Measurements from ENCODE around the gene CD163L1.

CD163L1 gene

DNA sequence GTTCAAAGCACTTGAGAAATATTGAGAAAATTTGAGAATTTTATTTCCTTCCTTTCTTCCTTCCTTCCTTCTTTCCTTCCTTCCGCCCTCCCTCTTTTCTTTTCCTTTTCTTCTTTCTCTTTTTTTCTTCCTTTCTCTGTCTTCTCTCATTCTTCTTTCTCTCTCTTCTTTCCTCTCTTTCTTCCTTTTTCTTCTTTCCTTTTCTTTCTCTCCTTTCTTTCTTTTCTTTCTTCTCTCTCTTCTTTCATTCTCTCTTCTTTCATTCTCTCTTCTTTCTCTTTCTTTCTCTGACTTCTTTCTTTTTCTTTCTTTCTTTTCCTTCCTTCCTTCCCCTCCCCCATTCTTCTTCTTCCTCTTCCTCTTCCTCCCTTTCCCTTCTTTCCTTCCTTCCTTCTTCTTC, 44.9 kb downstream of the CD163L1 start:
- Histone ChIP-seq H3K9ac (ENCODE audit: low read length) (no peak overlapping the region), H3K36me3 (ENCODE audit: low read length) (no peaks in the 10 kb centered on the region), H3K9me2 (replicated peaks; ENCODE audit: insufficient read depth, low read length) (no peaks in the 10 kb centered on the region), H3K27ac (ENCODE audit: low read depth, low read length) (no peak overlapping the region), H3K9me3 (ENCODE audit: insufficient read depth, low read length) (no peaks in the 10 kb centered on the region), H3K4me3 (ENCODE audit: insufficient read depth, low read length, poor library complexity, severe bottlenecking) (no peak overlapping the region), H3K27me3 (ENCODE audit: low read length) (no peaks in the 10 kb centered on the region), H2AFZ (ENCODE audit: low read depth, low read length, severe bottlenecking) (no peak overlapping the region), H3K79me2 (ENCODE audit: insufficient read depth, low read length) (no peaks in the 10 kb centered on the region), H4K20me1 (ENCODE audit: low read depth, low read length) (no peaks in the 10 kb centered on the region), H3K4me2 (ENCODE audit: low read depth, low read length, poor library complexity, severe bottlenecking) (no peak overlapping the region), H3F3A (ENCODE audit: insufficient read depth) (no peaks in the 10 kb centered on the region)
- TF ChIP-seq, protein P1, sequence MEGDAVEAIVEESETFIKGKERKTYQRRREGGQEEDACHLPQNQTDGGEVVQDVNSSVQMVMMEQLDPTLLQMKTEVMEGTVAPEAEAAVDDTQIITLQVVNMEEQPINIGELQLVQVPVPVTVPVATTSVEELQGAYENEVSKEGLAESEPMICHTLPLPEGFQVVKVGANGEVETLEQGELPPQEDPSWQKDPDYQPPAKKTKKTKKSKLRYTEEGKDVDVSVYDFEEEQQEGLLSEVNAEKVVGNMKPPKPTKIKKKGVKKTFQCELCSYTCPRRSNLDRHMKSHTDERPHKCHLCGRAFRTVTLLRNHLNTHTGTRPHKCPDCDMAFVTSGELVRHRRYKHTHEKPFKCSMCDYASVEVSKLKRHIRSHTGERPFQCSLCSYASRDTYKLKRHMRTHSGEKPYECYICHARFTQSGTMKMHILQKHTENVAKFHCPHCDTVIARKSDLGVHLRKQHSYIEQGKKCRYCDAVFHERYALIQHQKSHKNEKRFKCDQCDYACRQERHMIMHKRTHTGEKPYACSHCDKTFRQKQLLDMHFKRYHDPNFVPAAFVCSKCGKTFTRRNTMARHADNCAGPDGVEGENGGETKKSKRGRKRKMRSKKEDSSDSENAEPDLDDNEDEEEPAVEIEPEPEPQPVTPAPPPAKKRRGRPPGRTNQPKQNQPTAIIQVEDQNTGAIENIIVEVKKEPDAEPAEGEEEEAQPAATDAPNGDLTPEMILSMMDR (IDR thresholded peaks at IDR 0.05; ENCODE audit: insufficient read depth, low read length, poor library complexity, severe bottlenecking): no peak
- TF ChIP-seq EZH2phosphoT487 (conservative IDR thresholded peaks at IDR 0.05; ENCODE audit: low read length): no peak

DNA sequence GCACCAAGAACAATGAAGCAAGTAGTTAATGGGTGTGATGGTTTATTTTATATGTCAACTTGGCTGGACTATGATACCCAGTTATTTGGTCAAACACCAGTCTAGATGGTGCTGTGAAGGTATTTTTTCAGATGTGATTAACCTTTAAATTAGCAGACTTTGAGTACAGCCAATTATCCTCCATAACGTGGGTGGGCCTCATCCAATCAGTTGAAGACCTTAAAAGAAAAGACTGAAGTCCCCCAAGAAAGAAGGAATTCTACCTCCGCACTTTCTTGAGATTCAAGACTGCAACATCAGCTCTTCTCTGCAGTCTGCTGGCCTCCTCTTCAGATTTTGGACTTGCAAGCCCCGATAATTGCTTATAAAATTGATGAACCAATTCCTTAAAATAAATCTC, 47.5 kb downstream of the CD163L1 start:
- TF ChIP-seq EZH2phosphoT487 (conservative IDR thresholded peaks at IDR 0.05; ENCODE audit: low read length): no peak
- TF ChIP-seq, protein P1 (IDR thresholded peaks at IDR 0.05; ENCODE audit: insufficient read depth, low read length, poor library complexity, severe bottlenecking): no peak
- no peak overlapping the region for H2AFZ ChIP-seq (ENCODE audit: low read depth, low read length, severe bottlenecking)
- H3K9ac ChIP-seq (ENCODE audit: low read length): no peak overlapping the region
- no peaks in the 10 kb centered on the region for H4K20me1 ChIP-seq (ENCODE audit: low read depth, low read length)
- H3K4me3 ChIP-seq (ENCODE audit: insufficient read depth, low read length, poor library complexity, severe bottlenecking): no peak overlapping the region
- H3K79me2 ChIP-seq (ENCODE audit: insufficient read depth, low read length): no peaks in the 10 kb centered on the region
- no peak overlapping the region for H3K27ac ChIP-seq (ENCODE audit: low read depth, low read length)
- H3K27me3 ChIP-seq (ENCODE audit: low read length): no peaks in the 10 kb centered on the region
- H3K9me2 ChIP-seq (replicated peaks; ENCODE audit: insufficient read depth, low read length): no peaks in the 10 kb centered on the region
- no peak overlapping the region for H3K4me2 ChIP-seq (ENCODE audit: low read depth, low read length, poor library complexity, severe bottlenecking)
- H3K9me3 ChIP-seq (ENCODE audit: insufficient read depth, low read length): no peaks in the 10 kb centered on the region
- H3K36me3 ChIP-seq (ENCODE audit: low read length): no peaks in the 10 kb centered on the region
- no peaks in the 10 kb centered on the region for H3F3A ChIP-seq (ENCODE audit: insufficient read depth)

DNA sequence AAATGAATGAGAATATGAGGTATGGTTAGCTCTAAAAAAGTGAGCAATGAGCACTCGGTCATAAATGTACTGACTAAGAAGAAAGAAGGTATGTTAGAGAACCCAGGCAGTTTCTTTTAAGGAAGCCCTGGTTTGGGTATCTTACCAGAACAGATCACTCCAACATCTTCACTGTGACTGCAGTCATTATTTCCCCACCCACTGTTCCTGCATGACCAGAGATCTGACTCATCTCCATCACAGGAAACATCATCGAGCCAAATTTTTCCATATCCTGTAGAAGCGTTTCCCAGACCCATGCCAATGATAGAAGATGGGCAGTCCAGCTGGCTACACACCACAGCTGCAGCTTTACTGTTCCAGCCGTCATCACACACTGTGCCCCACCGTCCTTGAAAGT, 48.0 kb downstream of the CD163L1 start:
- Histone ChIP-seq H3K4me3 (ENCODE audit: insufficient read depth, low read length, poor library complexity, severe bottlenecking) (no peak overlapping the region), H3K79me2 (ENCODE audit: insufficient read depth, low read length) (no peaks in the 10 kb centered on the region), H3K27me3 (ENCODE audit: low read length) (no peaks in the 10 kb centered on the region), H3K36me3 (ENCODE audit: low read length) (no peaks in the 10 kb centered on the region), H3K9ac (ENCODE audit: low read length) (no peak overlapping the region), H3K9me2 (replicated peaks; ENCODE audit: insufficient read depth, low read length) (no peaks in the 10 kb centered on the region), H4K20me1 (ENCODE audit: low read depth, low read length) (no peaks in the 10 kb centered on the region), H3F3A (ENCODE audit: insufficient read depth) (no peaks in the 10 kb centered on the region), H3K27ac (ENCODE audit: low read depth, low read length) (no peak overlapping the region), H3K9me3 (ENCODE audit: insufficient read depth, low read length) (no peaks in the 10 kb centered on the region), H3K4me2 (ENCODE audit: low read depth, low read length, poor library complexity, severe bottlenecking) (no peak overlapping the region), H2AFZ (ENCODE audit: low read depth, low read length, severe bottlenecking) (no peak overlapping the region)
- TF ChIP-seq, protein P1 (IDR thresholded peaks at IDR 0.05; ENCODE audit: insufficient read depth, low read length, poor library complexity, severe bottlenecking): no peak
- TF ChIP-seq EZH2phosphoT487 (conservative IDR thresholded peaks at IDR 0.05; ENCODE audit: low read length): no peak
